ENCODE data around the gene CUTC. TPM values are rescaled to one million over a fixed set of nuclear protein-coding genes. Genes with fewer than 3 reads are reported as not detected.
A peak's percentile ranks its signal among the peaks of the same experiment; 100 is the strongest.

Gene CUTC
- total RNA-seq, 2 experiments from 2014 or later, result 29.9 to 41.6 TPM

- no peaks in the 10 kb centered on the region for H3K9me3 ChIP-seq (ENCODE audit: low read length)
- H3K9me2 ChIP-seq (ENCODE audit: insufficient read depth, low read length), result no peaks in the 10 kb centered on the region
- no peak overlapping the region for H3K27ac ChIP-seq (ENCODE audit: low read depth, low read length, poor library complexity, severe bottlenecking)
- intact Hi-C loops (cut with micrococcal nuclease; ENCODE audit: unreplicated experiment), result no loop called here
- no peak overlapping the region for H2AFZ ChIP-seq (ENCODE audit: low read length)
- ChIA-PET CTCF (ENCODE audit: unreplicated experiment) (no interaction called here), POLR2A (no interaction called here)
- H3K4me2 ChIP-seq (ENCODE audit: low read length), result no peak overlapping the region
- DNase-seq (ENCODE audit: low spot score), result no peak
- H3K79me2 ChIP-seq (ENCODE audit: insufficient read depth, low read depth, low read length), result no peaks in the 10 kb centered on the region
- H3K36me3 ChIP-seq (ENCODE audit: insufficient read depth, low read length), result peaks cover 95% of the 10 kb centered on the region
- H3K4me1 ChIP-seq (ENCODE audit: insufficient read depth, low read length, poor library complexity, severe bottlenecking), result peaks cover 1% of the 10 kb centered on the region
- H3K4me3 ChIP-seq (ENCODE audit: low read depth, low read length, poor library complexity, severe bottlenecking), result no peak overlapping the region
- TF ChIP-seq EZH2phosphoT487 (IDR thresholded peaks at IDR 0.05; ENCODE audit: borderline replicate concordance, low read depth, low read length), result no peak
- TF ChIP-seq CTCF (conservative IDR thresholded peaks at IDR 0.05; ENCODE audit: low read length), result no peak
- no peaks in the 10 kb centered on the region for H4K20me1 ChIP-seq (ENCODE audit: insufficient read depth, low read length)
- BruUV-seq (replicated peaks), result no TSS peak
These were observed 18.6 kb downstream of the CUTC start for GRCh38 chr10:99750641-99751040.

- Histone ChIP-seq H4K20me1 (ENCODE audit: insufficient read depth, low read length) (no peaks in the 10 kb centered on the region), H3K9me2 (ENCODE audit: insufficient read depth, low read length) (no peaks in the 10 kb centered on the region), H3K36me3 (ENCODE audit: insufficient read depth, low read length) (peaks cover 98% of the 10 kb centered on the region), H3K9me3 (ENCODE audit: low read length) (no peaks in the 10 kb centered on the region), H3K27ac (ENCODE audit: low read depth, low read length, poor library complexity, severe bottlenecking) (no peak overlapping the region), H3K4me2 (ENCODE audit: low read length) (no peak overlapping the region), H3K4me3 (ENCODE audit: low read depth, low read length, poor library complexity, severe bottlenecking) (no peak overlapping the region), H3K79me2 (ENCODE audit: insufficient read depth, low read depth, low read length) (no peaks in the 10 kb centered on the region), H3K4me1 (ENCODE audit: insufficient read depth, low read length, poor library complexity, severe bottlenecking) (peaks cover 14% of the 10 kb centered on the region), H2AFZ (ENCODE audit: low read length) (no peak overlapping the region)
- CTCF ChIA-PET (ENCODE audit: unreplicated experiment), result interaction anchor here (1.0 kb wide), 1 partner anchor 365 kb away, joined by 3 read pairs; no protein-coding TSS in a partner anchor
- no TSS peak for BruUV-seq (replicated peaks)
- POLR2A ChIA-PET, result no interaction called here
- intact Hi-C loops (cut with micrococcal nuclease; ENCODE audit: unreplicated experiment), result no loop called here
- DNase-seq (ENCODE audit: low spot score), result no peak
- no peak for TF ChIP-seq EZH2phosphoT487 (IDR thresholded peaks at IDR 0.05; ENCODE audit: borderline replicate concordance, low read depth, low read length)
These were observed 22.6 kb downstream of the CUTC start for GRCh38 chr10:99754670-99755069.

- Histone ChIP-seq H2AFZ (ENCODE audit: low read length) (no peak overlapping the region), H3K79me2 (ENCODE audit: insufficient read depth, low read depth, low read length) (no peaks in the 10 kb centered on the region), H3K36me3 (ENCODE audit: insufficient read depth, low read length) (peaks cover 100% of the 10 kb centered on the region), H3K27ac (ENCODE audit: low read depth, low read length, poor library complexity, severe bottlenecking) (no peak overlapping the region), H3K4me3 (ENCODE audit: low read depth, low read length, poor library complexity, severe bottlenecking) (no peak overlapping the region), H3K9me3 (ENCODE audit: low read length) (no peaks in the 10 kb centered on the region), H3K4me2 (ENCODE audit: low read length) (peak overlapping the region; percentile 6), H4K20me1 (ENCODE audit: insufficient read depth, low read length) (no peaks in the 10 kb centered on the region), H3K4me1 (ENCODE audit: insufficient read depth, low read length, poor library complexity, severe bottlenecking) (peaks cover 14% of the 10 kb centered on the region), H3K9me2 (ENCODE audit: insufficient read depth, low read length) (no peaks in the 10 kb centered on the region)
- intact Hi-C loops (cut with micrococcal nuclease; ENCODE audit: unreplicated experiment), result no loop called here
- no peak for DNase-seq (ENCODE audit: low spot score)
- no peak for TF ChIP-seq EZH2phosphoT487 (IDR thresholded peaks at IDR 0.05; ENCODE audit: borderline replicate concordance, low read depth, low read length)
- no peak for TF ChIP-seq CTCF (conservative IDR thresholded peaks at IDR 0.05; ENCODE audit: low read length)
- no TSS peak for BruUV-seq (replicated peaks)
- ChIA-PET CTCF (ENCODE audit: unreplicated experiment) (no interaction called here), POLR2A (no interaction called here)
These were observed 24.1 kb downstream of the CUTC start for GRCh38 chr10:99756159-99756558.

Data from OCI-LY7 (cell line).